Lower lobe of right lung (tissue), 2 donors: ENCODE results near the gene PYROXD2. TPM values are rescaled to one million over a fixed set of nuclear protein-coding genes. Genes with fewer than 3 reads are reported as not detected.

Experiments used
- ATAC-seq, 2 donors: fragments of 200-7000 bp; cut with Tn5 transposase; one replicate each; pipeline ENCODE4 v1.9.1; 2020 to 2022; ENCODE audit warnings: mild to moderate bottlenecking in 2 of 2, moderate library complexity in 2 of 2
- DNase-seq: peaks from one replicate; pipeline ENCODE4 v3.0.0-alpha.2; 2020
- H3K27ac ChIP-seq: fragments of 200-600 bp; one replicate; pipeline ENCODE4 v1.8.0; 2022
- H3K27me3 ChIP-seq: fragments of 200-600 bp; one replicate; pipeline ENCODE4 v1.8.0; 2022; ENCODE audit warnings: low read depth
- H3K36me3 ChIP-seq: fragments of 200-600 bp; one replicate; pipeline ENCODE4 v1.8.0; 2022; ENCODE audit warnings: mild to moderate bottlenecking
- H3K4me1 ChIP-seq: fragments of 200-600 bp; one replicate; pipeline ENCODE4 v1.8.0; 2022
- H3K4me3 ChIP-seq: fragments of 200-600 bp; one replicate; pipeline ENCODE4 v1.8.0; 2022; ENCODE audit warnings: mild to moderate bottlenecking
- H3K9me3 ChIP-seq: fragments of 200-600 bp; one replicate; pipeline ENCODE4 v1.8.0; 2022
- CTCF ChIP-seq: fragments of 200-600 bp; IDR thresholded peaks from one replicate; pipeline ENCODE4 v1.8.0; 2022; ENCODE audit warnings: antibody characterized with exemption, mild to moderate bottlenecking
- intact Hi-C: fragments of 100-400 bp; cut with DNase I; formaldehyde crosslinking; loops from one replicate; pipeline ENCODE4 v1.11.0; 2022
- total RNA-seq: library from RNA; stranded (reverse); fragmentation: NEBNext Ultra II Directional; extraction: Animal tissue kit (Norgen Biotek cat#: 25700); gene quantifications from one replicate; pipeline ENCODE4 v1.2.1, GENCODE V29; 2021
- donor health status: DM: no; HTN: yes; CAD: no; lungs with severe emphysema.

PYROXD2 gene
- total RNA-seq, 1 donor from 2014 or later: 17.8 TPM

- Histone ChIP-seq H3K9me3 (no peaks in the 10 kb centered on the region), H3K36me3 (peaks cover 96% of the 10 kb centered on the region)
- intact Hi-C loops: no loop called here
Measured at GRCh38 chr10:98420786-98421185, 5.8 kb upstream of the PYROXD2 start.

GRCh38 chr10:98419469-98420261 is 4.7 kb upstream of the PYROXD2 start:
- Histone ChIP-seq H3K4me1 (peaks cover 10% of the 10 kb centered on the region), H3K9me3 (no peaks in the 10 kb centered on the region), H3K27ac (no peak overlapping the region), H3K36me3 (peaks cover 86% of the 10 kb centered on the region), H3K27me3 (no peaks in the 10 kb centered on the region), H3K4me3 (no peak overlapping the region)
- TF ChIP-seq CTCF: no peak
- intact Hi-C loops: no loop called here
- ATAC-seq: no peak
- DNase-seq: no peak

More at GRCh38 chr10:98420786-98421185, 5.8 kb upstream of the PYROXD2 start:
- no peaks in the 10 kb centered on the region for H3K27me3 ChIP-seq
- no peak overlapping the region for H3K4me3 ChIP-seq
- ATAC-seq (no peak), DNase-seq (no peak)
- H3K4me1 ChIP-seq: peaks cover under 1% of the 10 kb centered on the region
- TF ChIP-seq CTCF: no peak
- H3K27ac ChIP-seq: no peak overlapping the region

- Histone ChIP-seq H3K9me3 (no peaks in the 10 kb centered on the region), H3K27ac (no peak overlapping the region), H3K4me1 (peaks cover 18% of the 10 kb centered on the region), H3K36me3 (peaks cover 80% of the 10 kb centered on the region), H3K27me3 (no peaks in the 10 kb centered on the region), H3K4me3 (no peak overlapping the region)
- ATAC-seq: no peak
- intact Hi-C loops: no loop called here
- no peak for DNase-seq
- no peak for TF ChIP-seq CTCF
Measured at GRCh38 chr10:98418665-98419468, 3.9 kb upstream of the PYROXD2 start.

GRCh38 chr10:98417973-98418664 is 3.1 kb upstream of the PYROXD2 start:
- no peak for DNase-seq
- no peak for ATAC-seq
- H3K4me3 ChIP-seq: no peak overlapping the region
- no peak overlapping the region for H3K27ac ChIP-seq
- H3K27me3 ChIP-seq: no peaks in the 10 kb centered on the region
- H3K9me3 ChIP-seq: no peaks in the 10 kb centered on the region
- peaks cover 20% of the 10 kb centered on the region for H3K4me1 ChIP-seq
- peaks cover 72% of the 10 kb centered on the region for H3K36me3 ChIP-seq
- intact Hi-C loops: no loop called here
- TF ChIP-seq CTCF: no peak

- Histone ChIP-seq H3K4me3 (no peak overlapping the region), H3K9me3 (no peaks in the 10 kb centered on the region), H3K27ac (no peak overlapping the region), H3K27me3 (no peaks in the 10 kb centered on the region), H3K4me1 (peaks cover 20% of the 10 kb centered on the region), H3K36me3 (peaks cover 66% of the 10 kb centered on the region)
- intact Hi-C loops: no loop called here
- DNase-seq (no peak), ATAC-seq (no peak)
- TF ChIP-seq CTCF: no peak
Measured at GRCh38 chr10:98417481-98417959, 2.5 kb upstream of the PYROXD2 start.
